ENCODE measurements around the gene SDR39U1.

The SDR39U1 gene

GRCh38 chr14:24408764-24409163 lies 33.8 kb downstream of the SDR39U1 start:
- no peak for DNase-seq

- no peak for DNase-seq
These were observed 34.8 kb downstream of the SDR39U1 start for GRCh38 chr14:24407608-24408325.

- DNase-seq: no peak
These were observed 36.2 kb downstream of the SDR39U1 start for GRCh38 chr14:24406416-24406815.

- no peak for DNase-seq
These were observed 37.8 kb downstream of the SDR39U1 start for GRCh38 chr14:24404814-24405213.

- no peak for DNase-seq
These were observed 39.1 kb downstream of the SDR39U1 start for GRCh38 chr14:24403294-24403998.

- DNase-seq: no peak
These were observed 40.5 kb downstream of the SDR39U1 start for GRCh38 chr14:24401810-24402702.

- no peak for DNase-seq
These were observed 42.4 kb downstream of the SDR39U1 start for GRCh38 chr14:24399999-24400718.

- no peak for DNase-seq
These were observed 43.1 kb downstream of the SDR39U1 start for GRCh38 chr14:24399447-24399822.

- DNase-seq: peak; percentile 36
These were observed 43.7 kb downstream of the SDR39U1 start, which contains the start of gene NYNRIN for GRCh38 chr14:24398653-24399446. NYNRIN (plus strand) TSS chr14:24399003; CDS start chr14:24399247, 244 bp downstream.

- no peak for DNase-seq
These were observed 44.3 kb downstream of the SDR39U1 start for GRCh38 chr14:24398293-24398652.

- DNase-seq: no peak
These were observed 44.8 kb downstream of the SDR39U1 start for GRCh38 chr14:24397639-24398292.

GRCh38 chr14:24395609-24396582 lies 46.7 kb downstream of the SDR39U1 start:
- no peak for DNase-seq

- no peak for DNase-seq
These were observed 48.3 kb downstream of the SDR39U1 start for GRCh38 chr14:24394275-24394674.

- peak; percentile 41 for DNase-seq
These were observed 50.1 kb downstream of the SDR39U1 start for GRCh38 chr14:24392325-24393091.

GRCh38 chr14:24390701-24391468 lies 51.7 kb downstream of the SDR39U1 start:
- no peak for DNase-seq

All from NCI-H345 (cell line).